GM12891 (cell line): ENCODE measurements around the gene RARRES1.
"Not testable (repeated sequence)": the region's sequence is repeated elsewhere in the genome, so short reads cannot be mapped to it uniquely, and the experiment has no call there.

Experiments
- DNase-seq: peaks from one replicate; pipeline ENCODE4 v3.0.0; 2011; ENCODE audit warnings: low spot score; ENCODE audit not compliant: insufficient read length
- FAIRE-seq: peaks from 2 replicates; lab custom pipeline; 2011; peaks lifted over from hg19 to GRCh38; lab: Jason Lieb, UNC
- PAX5 ChIP-seq: IDR thresholded peaks from 2 replicates; pipeline ENCODE4 v1.6.1; 2011; ENCODE audit warnings: low read length, moderate library complexity, mild to moderate bottlenecking; ENCODE audit not compliant: insufficient read depth, severe bottlenecking
- POLR2A ChIP-seq: IDR thresholded peaks from 2 replicates; pipeline ENCODE4 v1.6.1; 2011; ENCODE audit warnings: low read depth, low read length, control low read depth
- POLR2AphosphoS5 ChIP-seq: IDR thresholded peaks from 2 replicates; pipeline ENCODE4 v1.6.1; 2011; ENCODE audit warnings: low read depth, low read length, control low read depth
- POU2F2 ChIP-seq: IDR thresholded peaks from 2 replicates; pipeline ENCODE4 v1.6.1; 2011; ENCODE audit warnings: low read depth, mild to moderate bottlenecking, control low read depth, low read length, moderate library complexity
- SPI1 ChIP-seq: IDR thresholded peaks from 2 replicates; pipeline ENCODE4 v1.6.1; 2011; ENCODE audit warnings: low read depth, low read length, control low read depth
- TAF1 ChIP-seq: IDR thresholded peaks from 2 replicates; pipeline ENCODE4 v1.6.1; 2011; ENCODE audit warnings: low read depth, low read length, control low read depth

RARRES1 gene

DNA sequence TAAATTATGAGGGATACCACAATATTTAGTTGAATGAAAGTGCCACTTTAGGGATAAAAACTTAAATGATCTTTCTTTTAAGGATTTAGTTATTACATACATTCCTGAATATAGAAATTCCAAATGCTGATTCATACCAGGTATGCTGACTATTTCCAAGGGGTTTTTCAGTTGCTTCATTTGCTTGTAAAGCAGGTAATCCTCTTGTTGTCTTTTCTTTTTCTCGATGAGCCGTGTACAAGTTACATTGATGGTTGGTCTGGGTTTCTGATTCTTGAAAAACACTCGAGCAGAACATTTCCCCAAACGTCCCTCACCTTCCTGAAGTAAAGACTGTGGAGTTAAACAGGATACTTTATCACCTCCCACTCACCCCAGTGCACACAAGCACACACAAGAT, 21.7 kb downstream of the RARRES1 start:
- FAIRE-seq (no peak), DNase-seq (no peak)
- TF ChIP-seq TAF1, result no peak
- no peak for TF ChIP-seq POLR2AphosphoS5
- no peak for TF ChIP-seq PAX5
- no peak for TF ChIP-seq SPI1
- no peak for TF ChIP-seq POU2F2
- no peak for TF ChIP-seq POLR2A

DNA sequence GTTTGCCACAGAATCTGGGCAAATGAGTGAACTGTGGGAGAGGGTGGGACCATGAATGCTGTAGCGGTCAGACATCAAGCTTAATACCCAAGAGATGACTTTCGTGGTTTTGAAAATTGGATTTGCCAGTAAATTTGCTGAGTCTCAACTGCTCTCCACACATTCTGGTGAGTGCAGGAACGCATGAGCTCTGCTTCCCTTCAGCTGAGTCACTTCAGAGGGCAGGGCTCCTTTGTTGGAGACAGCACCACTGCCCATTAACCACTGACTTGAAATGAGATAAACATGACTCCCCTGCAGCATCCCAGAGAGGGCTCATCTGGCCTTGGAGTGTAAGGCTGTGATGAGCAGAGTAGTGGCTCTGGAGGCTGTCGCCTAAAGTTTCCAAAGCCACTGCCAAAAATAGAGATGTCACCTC, 22.6 kb downstream of the RARRES1 start:
- FAIRE-seq (no peak), DNase-seq (no peak)
- TF ChIP-seq POLR2AphosphoS5 (no peak), PAX5 (no peak)

DNA sequence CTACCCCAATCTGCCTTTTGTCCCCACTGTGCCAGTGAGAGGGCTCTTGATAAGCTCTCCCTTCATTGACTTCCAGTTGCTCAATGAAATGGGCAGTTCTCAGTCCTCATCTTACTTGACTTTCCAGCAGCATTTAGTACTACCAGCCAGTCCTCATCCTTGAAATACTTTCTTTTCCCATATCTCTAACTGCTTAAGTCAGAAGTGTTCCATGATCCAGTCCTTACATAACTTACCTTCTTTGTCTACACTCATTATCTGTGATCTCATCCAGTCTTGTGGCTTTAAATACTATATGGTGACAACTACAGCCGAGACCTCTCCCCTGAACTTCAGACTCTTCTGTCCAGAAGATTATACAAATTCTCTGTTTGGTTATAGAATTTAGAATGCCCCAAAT, 28.7 kb downstream of the RARRES1 start:
- TF ChIP-seq POU2F2, result no peak
- DNase-seq, result no peak
- no peak for FAIRE-seq

DNA sequence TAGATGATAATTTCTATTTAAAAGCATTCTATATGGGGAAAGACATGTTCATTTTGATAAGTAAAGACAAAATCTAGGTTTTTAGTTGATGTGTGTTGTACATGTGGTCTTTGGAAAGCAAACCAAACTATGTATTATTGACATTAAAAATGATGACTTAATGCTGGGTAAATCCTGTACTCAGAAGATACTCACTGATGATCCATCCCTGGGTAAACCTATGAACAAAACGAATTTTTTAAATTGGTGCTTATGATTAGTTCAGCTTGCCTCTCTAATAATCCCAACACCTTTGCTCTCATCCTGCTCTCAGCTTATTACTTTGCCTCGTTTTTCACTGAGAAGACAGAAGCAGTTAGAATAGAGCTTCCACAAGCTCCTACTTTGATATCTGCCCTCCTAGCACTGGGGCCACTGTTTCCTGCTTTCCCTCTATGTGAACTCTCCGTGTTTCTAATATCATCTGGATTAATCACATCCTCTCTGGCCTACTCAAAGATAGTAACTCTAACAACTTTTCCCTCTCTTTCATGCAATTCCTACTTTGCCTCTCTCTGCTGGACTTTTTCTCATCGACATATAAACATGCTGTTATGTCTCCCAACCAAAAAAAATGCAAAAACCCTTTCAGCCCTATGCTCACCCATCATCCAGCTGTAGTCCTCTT, 29.3 kb downstream of the RARRES1 start:
- DNase-seq (no peak), FAIRE-seq (no peak)

DNA sequence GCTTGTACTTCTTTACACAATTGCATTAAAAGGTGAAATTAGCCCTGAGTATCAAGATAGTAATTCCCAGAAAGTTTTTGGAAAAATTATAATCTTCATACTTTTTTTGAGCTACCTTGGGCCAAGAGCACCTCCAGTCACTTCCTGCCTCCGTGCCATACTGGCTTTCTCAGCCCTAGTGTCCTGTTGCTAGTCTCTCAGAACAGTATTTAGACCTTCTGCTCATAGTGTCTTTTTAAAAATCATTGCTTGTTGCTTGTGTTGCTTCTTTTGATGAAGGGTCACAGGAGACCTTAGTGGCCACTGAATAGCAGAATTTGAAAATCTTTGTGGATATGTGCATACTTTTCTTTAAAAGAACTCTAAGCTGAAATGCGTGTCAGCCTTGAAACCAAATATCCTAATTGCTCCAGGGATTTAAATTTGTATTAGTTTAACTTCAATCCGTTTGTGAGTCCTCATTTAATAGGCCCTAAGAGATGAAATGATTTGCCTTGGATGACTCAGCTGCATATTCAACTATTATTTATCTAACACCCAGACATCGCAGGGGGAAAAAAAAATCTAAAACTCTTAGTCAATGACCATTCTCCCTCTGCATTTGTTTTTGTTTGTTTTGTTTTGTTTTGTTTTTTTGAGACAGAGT, 30.7 kb downstream of the RARRES1 start:
- FAIRE-seq (no peak), DNase-seq (no peak)
- TF ChIP-seq POLR2AphosphoS5 (no peak), POLR2A (no peak)

More for the DNA sequence above, 29.3 kb downstream of the RARRES1 start:
- TF ChIP-seq PAX5 (no peak), POLR2AphosphoS5 (no peak), SPI1 (no peak), POLR2A (no peak), TAF1 (no peak)

DNA sequence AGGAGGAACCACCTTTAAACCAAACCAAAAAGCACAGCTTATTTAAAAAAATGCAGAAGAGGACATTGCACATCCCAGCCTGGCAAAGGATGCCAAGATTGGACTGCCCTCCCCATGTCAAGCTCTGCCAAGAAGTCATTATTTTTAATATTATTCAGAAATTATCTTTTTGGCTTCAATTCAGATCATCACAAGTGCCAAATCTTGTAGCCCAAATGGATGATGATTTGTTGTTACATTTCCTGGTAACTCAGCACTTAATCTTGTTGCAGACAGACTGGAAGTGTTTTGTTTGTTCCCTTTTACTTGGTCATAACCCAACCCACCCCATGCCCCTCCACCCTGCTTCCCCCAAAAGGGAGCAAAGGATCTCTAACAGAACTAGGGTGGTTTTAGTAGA, 31.7 kb downstream of the RARRES1 start:
- TF ChIP-seq POLR2AphosphoS5 (no peak), POLR2A (no peak), SPI1 (no peak), PAX5 (no peak), TAF1 (no peak), POU2F2 (no peak)
- DNase-seq (no peak), FAIRE-seq (no peak)

DNA sequence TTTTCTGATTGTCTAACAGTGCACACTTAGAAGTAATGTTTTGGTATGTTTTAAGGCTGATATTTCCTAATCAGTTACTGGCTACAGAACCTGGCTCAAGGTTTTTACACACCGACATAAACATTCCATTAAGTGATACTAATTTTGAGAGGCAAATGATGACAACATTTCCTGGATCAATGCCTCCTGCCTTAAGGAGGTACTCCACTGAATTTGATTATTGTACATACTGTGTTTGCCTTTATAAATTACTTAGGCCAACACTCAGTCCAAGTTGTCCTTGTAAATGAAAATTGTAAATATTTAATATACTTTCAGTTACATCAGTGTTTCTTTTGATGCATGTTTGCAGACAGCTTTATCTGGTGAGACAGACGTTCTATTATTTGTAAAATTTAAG, 35.6 kb downstream of the RARRES1 start:
- TF ChIP-seq TAF1 (no peak), POU2F2 (no peak), SPI1 (no peak), POLR2AphosphoS5 (no peak), PAX5 (no peak), POLR2A (no peak)
- FAIRE-seq, result no peak
- DNase-seq, result no peak

DNA sequence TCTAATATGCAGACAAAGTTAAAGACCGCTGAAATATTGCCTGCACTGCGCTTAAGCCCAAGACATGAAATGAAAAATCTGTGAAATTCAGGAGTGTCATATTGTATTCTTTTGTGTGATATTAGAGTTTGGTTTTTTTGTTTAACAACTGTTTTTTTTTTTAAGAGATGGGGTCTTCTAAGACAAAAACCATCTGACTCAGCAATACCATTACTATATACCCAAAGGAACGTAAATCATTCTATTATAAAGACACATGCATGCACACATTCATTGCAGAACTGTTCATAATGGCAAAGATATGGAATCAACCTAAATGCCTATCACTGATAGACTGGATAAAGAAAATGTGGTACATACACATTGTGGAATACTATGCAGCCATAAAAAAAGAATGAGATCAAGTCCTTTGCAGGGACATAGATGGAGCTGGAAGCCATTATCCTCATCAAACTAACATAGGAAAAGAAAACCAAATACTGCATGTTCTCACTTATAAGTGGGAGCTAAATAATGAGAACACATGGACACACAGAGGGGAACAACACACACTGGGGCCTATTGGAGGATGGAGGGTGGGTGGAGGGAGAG, 38.3 kb downstream of the RARRES1 start:
- DNase-seq, FAIRE-seq: not testable (repeated sequence)

DNA sequence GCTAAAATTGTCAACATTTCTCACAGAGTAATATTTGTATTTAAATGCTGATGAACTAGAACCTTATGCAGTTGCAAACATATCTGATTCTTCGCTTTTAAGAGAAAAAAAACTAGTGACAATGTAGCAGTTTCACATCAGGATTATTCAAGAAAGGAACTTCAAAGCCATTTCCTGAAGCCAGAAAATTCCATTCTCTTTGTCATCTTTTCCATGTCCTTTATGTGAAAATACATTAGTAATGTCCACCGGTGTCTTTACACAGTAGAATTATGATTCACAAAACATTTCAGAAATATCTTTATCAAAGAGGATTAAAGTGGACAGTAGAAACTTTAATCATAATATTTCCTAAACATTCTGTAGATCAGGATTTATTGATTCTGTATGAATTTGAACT, 47.1 kb downstream of the RARRES1 start:
- DNase-seq (no peak), FAIRE-seq (no peak)
- TF ChIP-seq PAX5 (no peak), POLR2A (no peak), POLR2AphosphoS5 (no peak), SPI1 (no peak), POU2F2 (no peak), TAF1 (no peak)

DNA sequence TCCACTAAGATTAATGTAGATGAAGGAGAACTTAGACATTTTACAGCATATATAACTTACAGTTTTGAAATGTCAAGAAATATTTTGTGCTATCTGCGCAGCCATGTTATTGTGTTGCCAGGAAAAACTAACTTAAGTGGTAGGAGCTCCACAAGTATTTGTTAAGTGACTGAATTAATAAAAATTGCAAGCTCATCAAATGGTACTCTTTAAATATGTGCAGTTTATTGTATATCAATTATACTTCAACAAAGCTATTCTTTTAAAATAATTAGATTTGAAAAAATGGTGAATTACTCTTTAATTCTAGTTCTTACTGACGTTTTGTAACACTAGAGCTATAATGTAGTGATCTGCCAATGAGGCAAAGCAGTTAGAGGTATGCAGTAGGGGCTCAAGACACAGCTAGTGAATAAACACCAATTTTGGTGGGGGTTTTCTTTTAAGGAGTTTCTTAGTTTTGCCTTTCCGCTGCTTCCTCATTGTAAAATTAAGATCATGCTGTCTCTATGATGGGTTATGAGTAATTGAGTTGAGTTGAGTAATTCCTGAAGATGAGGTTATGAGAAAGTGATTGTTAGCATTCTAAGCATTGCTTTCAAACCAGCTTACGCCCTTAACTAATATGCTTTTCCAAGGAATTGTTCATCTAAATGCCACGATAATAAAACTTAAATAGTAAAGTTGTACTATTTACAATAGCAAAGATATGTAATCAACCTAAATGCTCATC, 48.9 kb downstream of the RARRES1 start:
- TF ChIP-seq POLR2AphosphoS5 (no peak), TAF1 (no peak), POLR2A (no peak), PAX5 (no peak), SPI1 (no peak), POU2F2 (no peak)
- FAIRE-seq, result peak; percentile 26
- no peak for DNase-seq
